NCI-H2081 treated with DMSO at 0.1 percent for 48 hours (cell line): ENCODE measurements around the gene OSBPL5.

Source experiments
- DNase-seq: peaks from one replicate; lab custom pipeline; 2025; lab: John Stamatoyannopoulos, UW

Gene OSBPL5

GRCh38 chr11:3165152-3165705 lies at the start of gene OSBPL5:
Gene OSBPL5, minus strand, starts transcription at chr11:3165310. Its CDS starts 36,162 bp downstream, at chr11:3129148.
- no peak for DNase-seq

- no peak for DNase-seq
Observed at GRCh38 chr11:3214420-3214699, 49.2 kb upstream of the OSBPL5 start.

GRCh38 chr11:3213659-3214419 lies 48.7 kb upstream of the OSBPL5 start:
- no peak for DNase-seq

GRCh38 chr11:3208272-3208671 lies 43.2 kb upstream of the OSBPL5 start:
- no peak for DNase-seq

GRCh38 chr11:3207526-3208189 lies 42.5 kb upstream of the OSBPL5 start:
- no peak for DNase-seq

GRCh38 chr11:3206922-3207204 lies 41.8 kb upstream of the OSBPL5 start:
- DNase-seq = no peak

- no peak for DNase-seq
Observed at GRCh38 chr11:3206156-3206921, 41.2 kb upstream of the OSBPL5 start.

- no peak for DNase-seq
Observed at GRCh38 chr11:3205261-3206155, 40.4 kb upstream of the OSBPL5 start.

- DNase-seq = no peak
Observed at GRCh38 chr11:3204141-3205015, 39.3 kb upstream of the OSBPL5 start.

GRCh38 chr11:3203221-3204043 lies 38.3 kb upstream of the OSBPL5 start:
- DNase-seq = no peak

GRCh38 chr11:3202759-3203158 lies 37.6 kb upstream of the OSBPL5 start:
- no peak for DNase-seq

- DNase-seq = no peak
Observed at GRCh38 chr11:3202305-3202704, 37.2 kb upstream of the OSBPL5 start.

GRCh38 chr11:3201677-3202181 lies 36.6 kb upstream of the OSBPL5 start:
- DNase-seq = no peak

- no peak for DNase-seq
Observed at GRCh38 chr11:3201112-3201581, 36.0 kb upstream of the OSBPL5 start.

GRCh38 chr11:3200388-3201111 lies 35.4 kb upstream of the OSBPL5 start:
- DNase-seq = no peak

- DNase-seq = no peak
Observed at GRCh38 chr11:3199537-3200295, 34.6 kb upstream of the OSBPL5 start.

- DNase-seq = no peak
Observed at GRCh38 chr11:3198815-3199214, 33.7 kb upstream of the OSBPL5 start.

- DNase-seq = no peak
Observed at GRCh38 chr11:3197878-3198528, 32.9 kb upstream of the OSBPL5 start.
